Aorta (tissue), 5 donors: ENCODE results near the gene RIPOR3. TPM values are rescaled to one million over a fixed set of nuclear protein-coding genes. Genes with fewer than 3 reads are reported as not detected.
A peak's percentile ranks its signal among the peaks of the same experiment; 100 is the strongest.
"Not testable (repeated sequence)": the region's sequence is repeated elsewhere in the genome, so short reads cannot be mapped to it uniquely, and the experiment has no call there.

Source experiments
- ATAC-seq: fragments of 200-7000 bp; cut with Tn5 transposase; one replicate; pipeline ENCODE4 v1.9.1; 2022; ENCODE audit warnings: moderate library complexity; ENCODE audit not compliant: low FRiP score
- DNase-seq, 2 donors: peaks; one replicate each; pipeline ENCODE4 v3.0.0-alpha.2; 2020
- H3K27ac ChIP-seq, 2 donors: one replicate each; pipeline ENCODE4 v1.5.1; 2013; ENCODE audit warnings: low read length in 2 of 2, mild to moderate bottlenecking in 2 of 2, moderate library complexity in 2 of 2, control low read depth in 1 of 2, inconsistent platforms in 1 of 2, low read depth in 1 of 2
- H3K27me3 ChIP-seq, 2 donors: one replicate each; pipeline ENCODE4 v1.6.1; 2013; ENCODE audit warnings: control low read depth in 1 of 2, low read length in 1 of 2, mild to moderate bottlenecking in 1 of 2, moderate library complexity in 1 of 2; ENCODE audit not compliant: insufficient read depth in 2 of 2, control insufficient read depth in 1 of 2
- H3K36me3 ChIP-seq, 2 donors: one replicate each; pipeline ENCODE4 v1.6.1; 2013; ENCODE audit warnings: control low read depth in 1 of 2, low read length in 1 of 2, mild to moderate bottlenecking in 1 of 2; ENCODE audit not compliant: insufficient read depth in 2 of 2, control insufficient read depth in 1 of 2
- H3K4me1 ChIP-seq, 2 donors: one replicate each; pipeline ENCODE4 v1.6.1; 2013; ENCODE audit warnings: low read length in 2 of 2, control low read depth in 1 of 2, mild to moderate bottlenecking in 1 of 2, moderate library complexity in 1 of 2; ENCODE audit not compliant: insufficient read depth in 2 of 2, control insufficient read depth in 1 of 2
- H3K4me3 ChIP-seq, 2 donors: one replicate each; pipeline ENCODE4 v1.5.1; 2013; ENCODE audit warnings: low read length in 2 of 2, control low read depth in 1 of 2, mild to moderate bottlenecking in 1 of 2
- H3K9me3 ChIP-seq: one replicate; pipeline ENCODE4 v1.6.1; 2013; ENCODE audit warnings: mild to moderate bottlenecking, low read length; ENCODE audit not compliant: control insufficient read depth
- WGBS, 2 donors: extraction: QIAGEN DNeasy Blood & Tissue Kit; methylation state at CpG; one replicate each; pipeline ENCODE4 v1.1.7; 2013; 5-methylcytosine and 5-hydroxymethylcytosine counted together
- intact Hi-C, 2 donors: fragments of 100-400 bp; cut with DNase I; formaldehyde crosslinking; loops; one replicate each; pipeline versions ENCODE4 v1.14.2 to v1.15.0; 2022
- polyA plus RNA-seq, 2 donors: library from polyadenylated mRNA; stranded (reverse); fragments of 200-250 nt; gene quantifications; one replicate each; pipeline ENCODE4 v1.2.3, GENCODE V29; 2013
- total RNA-seq, 2 donors: library from RNA; stranded (reverse); fragmentation: NEBNext Ultra II Directional; extraction: Animal tissue kit (Norgen Biotek cat#: 25700); gene quantifications; one replicate each; pipeline ENCODE4 v1.2.1, GENCODE V29; 2021
- donor health status: healthy with polysubstance abuse.
- donor health status: Bipolar disorder and iron deficiency.
- donor health status: DM: no; HTN: no; CAD: no.
- donor health status: DM: no; HTN: no; CAD: no.
- donor health status: DM: yes; HTN: yes; CAD: no.

Gene RIPOR3
- total and polyA plus RNA-seq, 4 donors, result 0.23 to 8.0 (median 2.3) TPM

DNA sequence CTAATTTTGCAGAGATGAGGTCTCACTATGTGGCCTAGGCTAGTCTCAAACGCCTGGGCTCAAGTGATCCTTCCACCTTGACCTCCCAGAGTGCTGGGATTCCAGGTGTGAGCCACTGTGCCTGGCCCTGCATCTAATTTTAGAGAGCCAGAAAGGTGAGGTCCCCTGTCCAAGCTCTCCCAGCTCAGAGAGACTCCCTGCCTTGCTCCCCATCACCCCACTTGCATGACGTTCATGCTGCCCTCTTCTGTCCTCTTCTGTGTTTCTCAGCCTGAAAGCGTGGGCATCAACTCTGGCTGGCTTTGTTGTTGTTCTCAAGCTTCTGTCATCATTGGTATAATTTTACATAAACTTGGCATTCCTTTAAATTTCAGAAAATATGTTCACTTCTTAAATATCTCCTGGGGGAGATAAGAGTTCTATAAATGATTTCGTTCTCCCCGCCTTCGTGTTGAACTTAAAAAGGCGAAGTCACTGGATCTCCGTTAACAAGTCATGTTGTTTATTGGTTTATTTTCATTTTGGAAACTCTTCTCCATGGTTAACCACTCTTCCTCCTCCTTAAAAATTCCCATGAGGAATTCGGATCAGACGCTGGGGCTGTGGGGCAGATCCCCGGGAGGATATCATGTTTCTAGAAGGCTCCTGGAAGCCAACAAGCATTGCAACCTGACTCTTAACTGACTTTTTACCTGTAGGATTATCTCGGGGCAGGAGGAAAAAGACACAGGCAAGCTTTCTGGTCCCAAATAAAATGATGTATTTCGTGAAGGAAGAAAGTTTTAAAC, 26.8 kb upstream of the RIPOR3 start:
- Histone ChIP-seq H3K27me3 (no peaks in the 10 kb centered on the region), H3K27ac (no peak overlapping the region), H3K36me3 (no peaks in the 10 kb centered on the region), H3K4me1 (no peaks in the 10 kb centered on the region), H3K4me3 (no peak overlapping the region), H3K9me3 (no peaks in the 10 kb centered on the region)
- ATAC-seq, result no peak
- DNase-seq, result no peak
- WGBS, 2 donors, result 44 to 50% methylated on average over 13 of the region's 13 CpGs
- intact Hi-C loops, result no loop called here

DNA sequence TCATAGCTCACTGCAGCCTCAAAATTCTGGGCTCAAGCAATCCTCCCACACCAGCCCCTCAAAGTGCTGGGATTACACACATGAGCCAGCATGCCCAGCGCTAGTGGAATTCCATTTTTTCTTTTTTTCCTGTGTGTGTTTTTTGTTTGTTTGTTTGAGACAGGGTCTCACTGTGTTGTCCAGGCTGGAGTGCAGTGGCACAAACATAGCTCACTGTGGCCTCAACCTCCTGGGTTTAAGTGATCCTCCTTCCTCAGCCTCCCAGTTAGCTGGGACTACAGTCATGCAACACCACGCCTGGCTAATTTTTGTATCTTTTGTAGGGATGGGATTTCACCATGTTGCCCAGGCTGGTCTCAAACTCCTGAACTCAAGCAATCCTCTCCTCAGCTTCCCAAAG, 26.0 kb upstream of the RIPOR3 start:
- intact Hi-C loops, result no loop called here
- no peaks in the 10 kb centered on the region for H3K36me3 ChIP-seq
- ATAC-seq (no peak), DNase-seq (no peak)
- no peak overlapping the region for H3K4me3 ChIP-seq
- 60 to 69% methylated on average over 2 of the region's 2 CpGs for WGBS, 2 donors
- no peak overlapping the region for H3K27ac ChIP-seq
- H3K27me3 ChIP-seq, result no peaks in the 10 kb centered on the region
- H3K4me1 ChIP-seq, result no peaks in the 10 kb centered on the region
- H3K9me3 ChIP-seq, result no peaks in the 10 kb centered on the region

DNA sequence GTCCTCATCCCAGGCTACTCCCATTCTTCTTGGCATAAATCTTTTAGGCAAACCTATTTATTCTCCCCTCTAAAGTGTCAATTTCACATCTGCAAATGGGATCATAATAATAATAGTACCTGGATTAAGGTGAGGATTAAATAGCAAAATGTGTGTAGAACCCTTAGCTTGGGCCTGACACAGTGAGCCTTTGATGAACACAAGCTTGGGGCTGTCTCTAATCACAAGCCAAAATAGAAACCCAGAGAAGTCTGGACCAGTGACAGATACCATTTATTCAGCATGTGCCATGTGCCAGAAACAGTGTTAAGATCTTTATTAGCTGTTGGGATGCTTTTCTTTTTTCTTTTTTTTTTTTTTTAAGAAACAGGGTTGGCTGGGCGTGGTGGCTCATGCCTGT, 25.2 kb upstream of the RIPOR3 start:
- H3K4me1 ChIP-seq, result no peaks in the 10 kb centered on the region
- no peaks in the 10 kb centered on the region for H3K27me3 ChIP-seq
- H3K4me3 ChIP-seq, result no peak overlapping the region
- no peak overlapping the region for H3K27ac ChIP-seq
- H3K9me3 ChIP-seq, result no peaks in the 10 kb centered on the region
- H3K36me3 ChIP-seq, result no peaks in the 10 kb centered on the region
- ATAC-seq (no peak), DNase-seq (no peak)
- intact Hi-C loops, result no loop called here
- WGBS, 2 donors, result 85 to 94% methylated on average over 1 of the region's 1 CpG

DNA sequence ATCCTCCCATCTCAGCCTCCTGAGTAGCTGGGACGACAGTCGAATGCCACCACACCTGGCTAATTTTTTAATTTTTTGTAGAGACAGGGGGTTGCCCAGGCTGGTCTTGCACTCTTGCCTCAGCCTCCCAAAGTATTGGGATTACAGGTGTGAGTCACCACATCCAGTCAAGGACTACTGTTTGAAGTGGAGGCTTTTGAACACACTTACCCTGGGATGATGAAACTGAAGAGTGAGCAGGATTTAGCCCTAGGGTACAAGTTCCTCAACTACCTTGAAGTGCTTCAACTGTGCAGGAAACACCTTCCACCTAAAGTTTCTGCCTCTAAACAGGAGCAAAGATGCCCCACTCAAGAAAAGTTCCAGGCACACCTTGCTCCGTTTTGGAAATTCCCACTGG, 24.4 kb upstream of the RIPOR3 start:
- Histone ChIP-seq H3K4me3 (no peak overlapping the region), H3K36me3 (no peaks in the 10 kb centered on the region), H3K27ac (no peak overlapping the region), H3K4me1 (no peaks in the 10 kb centered on the region), H3K9me3 (no peaks in the 10 kb centered on the region), H3K27me3 (no peaks in the 10 kb centered on the region)
- intact Hi-C loops, result no loop called here
- ATAC-seq, result no peak
- no peak for DNase-seq
- 86% methylated on average over 3 of the region's 3 CpGs for WGBS, 2 donors

DNA sequence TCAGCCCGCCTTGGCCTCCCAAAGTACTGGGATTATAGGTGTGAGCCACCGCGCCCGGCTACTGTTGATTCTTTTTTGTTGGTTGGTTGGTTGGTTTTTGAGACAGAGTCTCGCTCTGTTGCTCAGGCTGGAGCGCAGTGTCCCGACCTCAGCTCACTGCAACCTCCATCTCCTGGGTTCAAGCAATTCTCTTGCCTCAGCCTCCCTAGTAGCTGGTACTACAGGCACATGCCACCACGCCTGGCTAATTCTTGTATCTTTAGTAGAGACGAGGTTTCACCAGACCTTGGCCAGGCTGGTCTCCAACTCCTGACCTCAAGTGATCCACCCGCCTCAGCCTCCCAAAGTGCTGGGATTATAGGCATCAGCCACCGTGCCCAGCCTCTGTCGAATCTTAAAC, 23.1 kb upstream of the RIPOR3 start:
- not testable (repeated sequence) for H3K27me3 ChIP-seq, H3K36me3 ChIP-seq, DNase-seq, H3K9me3 ChIP-seq, ATAC-seq, H3K27ac ChIP-seq, H3K4me3 ChIP-seq, H3K4me1 ChIP-seq
- intact Hi-C loops, result loop anchor here in 1 of 2 donors (5.0 kb wide), 1 partner anchor 87 kb away; no protein-coding TSS in a partner anchor
- 91 to 95% methylated on average over 12 of the region's 12 CpGs for WGBS, 2 donors

DNA sequence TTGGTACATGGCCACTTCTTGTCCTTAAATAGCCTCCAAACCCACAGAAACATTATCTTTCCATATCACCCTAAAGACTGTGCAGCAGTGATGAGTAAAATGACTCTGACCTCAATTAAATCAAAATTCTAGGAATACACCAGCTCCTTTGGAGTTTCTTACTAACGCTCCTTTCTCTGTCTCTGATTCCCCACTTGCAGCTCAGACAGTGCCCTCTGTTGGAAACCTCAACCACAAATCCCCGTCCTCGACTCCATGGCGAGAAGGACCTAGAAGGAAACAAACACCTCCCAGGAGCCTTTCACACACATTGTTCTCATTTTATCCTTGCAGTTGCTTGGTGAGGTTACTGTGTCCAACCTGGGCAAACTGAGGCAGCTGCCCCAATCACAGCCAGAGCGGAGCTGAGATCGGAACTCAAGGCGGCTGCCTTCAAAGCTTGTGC, 22.3 kb upstream of the RIPOR3 start:
- WGBS, 2 donors, result 46 to 47% methylated on average over 7 of the region's 7 CpGs
- no peak for DNase-seq
- Histone ChIP-seq H3K36me3 (no peaks in the 10 kb centered on the region), H3K27me3 (no peaks in the 10 kb centered on the region), H3K4me1 (no peaks in the 10 kb centered on the region), H3K4me3 (no peak overlapping the region), H3K9me3 (no peaks in the 10 kb centered on the region), H3K27ac (no peak overlapping the region)
- intact Hi-C loops, result loop anchor here in 1 of 2 donors (5.0 kb wide), 1 partner anchor 86 kb away; no protein-coding TSS in a partner anchor
- peak; percentile 36 for ATAC-seq

DNA sequence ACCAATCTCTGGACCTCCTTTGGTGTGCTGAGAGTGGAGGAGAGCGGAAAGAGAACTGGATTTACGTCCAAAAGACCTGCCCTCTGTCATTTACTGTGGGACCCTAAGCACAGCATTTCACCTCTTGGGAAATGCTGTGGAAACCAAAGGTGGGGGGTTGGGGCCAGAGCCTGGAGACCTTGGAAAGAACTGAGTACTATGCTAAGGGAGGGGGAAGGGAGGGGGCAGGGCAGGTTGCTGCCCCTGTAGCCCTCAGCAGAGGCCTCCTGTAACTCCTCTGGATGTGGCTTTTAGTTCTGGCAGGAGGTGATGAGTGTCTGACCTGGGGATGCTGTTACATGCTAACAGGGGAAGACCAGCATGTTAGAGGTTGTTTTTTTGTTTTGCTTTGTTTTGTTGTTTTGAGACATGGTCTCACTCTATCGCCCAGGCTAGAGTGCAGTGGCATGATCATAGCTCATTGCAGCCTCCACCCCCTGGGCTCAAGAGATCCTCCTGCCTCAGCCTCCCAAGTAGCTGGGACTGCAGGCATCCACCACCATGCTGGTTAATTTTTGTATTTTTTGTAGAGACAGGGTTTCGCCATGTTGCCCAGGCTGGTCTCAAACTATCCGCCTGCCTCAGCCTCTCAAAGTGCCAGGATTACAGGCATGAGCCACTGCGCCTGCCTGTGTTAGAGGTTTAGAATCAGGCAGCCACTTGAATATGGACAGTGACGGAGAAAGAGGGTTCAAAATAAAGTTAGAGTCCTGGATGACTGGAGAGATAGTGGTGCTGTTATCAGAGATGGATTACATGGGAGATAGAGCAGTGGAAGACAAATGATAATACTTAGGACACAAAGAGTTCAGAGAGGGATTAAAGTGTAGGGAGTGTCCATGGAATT, 21.7 kb upstream of the RIPOR3 start:
- whole genome bisulfite sequencing, 2 donors, result 83 to 89% methylated on average over 7 of the region's 7 CpGs
- intact Hi-C loops, result loop anchor here in 1 of 2 donors (5.0 kb wide), 1 partner anchor 86 kb away; no protein-coding TSS in a partner anchor

DNA sequence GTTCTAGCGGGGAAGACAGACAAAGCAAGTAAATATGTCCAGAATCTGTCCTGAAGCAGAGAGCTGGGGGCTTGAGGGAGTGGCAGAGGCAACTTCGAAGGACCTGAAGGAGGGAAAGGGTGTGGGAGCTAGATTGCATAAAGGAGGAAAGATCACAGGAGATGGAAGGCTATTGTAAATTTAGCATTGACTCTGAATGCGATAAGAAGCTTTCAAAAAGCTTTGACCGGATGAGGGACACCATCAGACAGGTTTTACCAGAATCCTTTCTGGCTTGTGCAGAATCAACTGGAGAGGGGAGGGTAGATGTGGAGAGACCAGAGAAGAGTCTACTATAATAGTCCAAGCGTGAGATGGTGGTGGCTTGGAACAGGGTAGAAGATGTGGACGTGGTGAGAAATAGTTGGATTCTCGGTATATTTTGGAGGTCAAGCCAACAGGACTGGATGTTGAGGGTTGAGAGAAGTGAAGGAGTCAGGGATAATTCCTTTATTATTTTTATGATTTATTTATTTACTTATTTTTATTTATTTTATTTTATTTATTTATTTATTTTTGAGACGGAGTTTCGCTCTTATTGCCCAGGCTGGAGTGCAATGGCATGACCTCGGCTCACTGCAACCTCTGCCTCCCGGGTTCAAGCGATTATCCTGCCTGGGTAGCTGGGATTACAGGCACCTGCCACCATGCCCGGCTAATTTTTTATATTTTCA, 19.9 kb upstream of the RIPOR3 start:
- Histone ChIP-seq H3K27me3 (no peaks in the 10 kb centered on the region), H3K36me3 (no peaks in the 10 kb centered on the region), H3K9me3 (no peaks in the 10 kb centered on the region), H3K27ac (no peak overlapping the region), H3K4me3 (no peak overlapping the region), H3K4me1 (no peaks in the 10 kb centered on the region)
- ATAC-seq (no peak), DNase-seq (peak in 1 of 2 donors; percentile 32)
- intact Hi-C loops, result loop anchor here in 1 of 2 donors (5.0 kb wide), 1 partner anchor 84 kb away; no protein-coding TSS in a partner anchor
- 93 to 95% methylated on average over 13 of the region's 13 CpGs for WGBS, 2 donors

More for the DNA sequence above, 21.7 kb upstream of the RIPOR3 start:
- Histone ChIP-seq H3K36me3 (no peaks in the 10 kb centered on the region), H3K27me3 (no peaks in the 10 kb centered on the region), H3K4me1 (no peaks in the 10 kb centered on the region), H3K9me3 (no peaks in the 10 kb centered on the region), H3K4me3 (no peak overlapping the region), H3K27ac (no peak overlapping the region)
- ATAC-seq, result no peak
- no peak for DNase-seq
